Diencephalon (tissue), 1 donor: Measurements from ENCODE around the gene FCGR2B. TPM values are rescaled to one million over a fixed set of nuclear protein-coding genes. Genes with fewer than 3 reads are reported as not detected.

Experiments
- small RNA-seq: library from RNA; depleted of rRNA; stranded (forward); fragments of <200 nt; gene quantifications from one replicate; pipeline ENCODE3, GENCODE V24; 2014
- total RNA-seq: library from RNA; depleted of rRNA; stranded (reverse); fragments of >200 nt; gene quantifications from one replicate; pipeline ENCODE4 v1.2.3, GENCODE V29; 2014

Gene FCGR2B
- total RNA-seq = 0.46 TPM

DNA sequence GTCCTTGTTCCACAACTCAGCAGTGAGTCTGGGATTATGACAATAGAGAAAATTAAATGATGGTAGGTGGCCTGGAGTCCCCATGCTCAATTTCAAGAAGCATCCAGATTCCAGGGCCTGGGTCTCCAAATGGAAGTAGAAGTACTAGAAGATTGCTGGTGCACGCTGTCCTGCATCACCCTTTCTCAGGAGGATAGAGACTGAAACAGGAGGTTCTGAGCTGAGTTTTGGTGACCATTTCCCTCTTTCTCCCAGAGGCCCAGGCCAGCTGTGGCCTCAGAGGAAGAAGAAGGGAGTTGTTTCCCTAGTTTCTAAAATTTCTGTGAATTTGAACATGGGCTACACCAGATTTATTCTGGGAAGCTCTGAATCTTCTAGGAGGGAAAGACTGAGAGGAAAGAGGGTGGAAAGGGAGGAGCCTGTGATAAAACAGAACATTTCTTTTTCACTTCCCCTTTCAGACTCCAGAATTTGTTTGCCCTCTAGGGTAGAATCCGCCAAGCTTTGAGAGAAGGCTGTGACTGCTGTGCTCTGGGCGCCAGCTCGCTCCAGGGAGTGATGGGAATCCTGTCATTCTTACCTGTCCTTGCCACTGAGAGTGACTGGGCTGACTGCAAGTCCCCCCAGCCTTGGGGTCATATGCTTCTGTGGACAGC, at the start of gene FCGR2B:
Gene FCGR2B, plus strand, starts transcription at position 460 of the 656 bp plus-strand sequence. Its CDS starts 99 bp downstream, at position 559.

DNA sequence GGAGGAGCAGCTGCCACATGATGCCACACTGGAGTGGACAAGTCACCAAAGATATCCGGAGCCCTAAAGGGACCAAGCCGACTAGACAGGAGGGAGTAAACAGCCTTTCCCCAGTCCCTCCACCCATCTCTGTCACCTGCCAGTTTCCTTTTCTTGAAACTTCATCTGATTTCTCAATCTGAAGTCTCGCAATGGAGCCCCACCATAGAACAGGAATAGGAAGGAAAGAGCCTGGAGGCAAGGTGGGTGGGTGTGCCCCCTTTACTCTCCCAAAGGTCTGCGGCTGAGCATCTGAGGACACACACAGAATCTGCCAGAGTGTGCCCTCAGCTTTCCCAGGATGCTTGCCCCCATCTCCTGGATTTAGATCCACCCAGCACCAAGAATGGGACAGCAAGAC, 31.9 kb upstream of the FCGR2B start, which contains the start of gene FCGR3B:
Gene FCGR3B, minus strand, starts transcription at position 101 of the 400 bp plus-strand sequence. Its CDS starts 82 bp downstream, at position 19.

DNA sequence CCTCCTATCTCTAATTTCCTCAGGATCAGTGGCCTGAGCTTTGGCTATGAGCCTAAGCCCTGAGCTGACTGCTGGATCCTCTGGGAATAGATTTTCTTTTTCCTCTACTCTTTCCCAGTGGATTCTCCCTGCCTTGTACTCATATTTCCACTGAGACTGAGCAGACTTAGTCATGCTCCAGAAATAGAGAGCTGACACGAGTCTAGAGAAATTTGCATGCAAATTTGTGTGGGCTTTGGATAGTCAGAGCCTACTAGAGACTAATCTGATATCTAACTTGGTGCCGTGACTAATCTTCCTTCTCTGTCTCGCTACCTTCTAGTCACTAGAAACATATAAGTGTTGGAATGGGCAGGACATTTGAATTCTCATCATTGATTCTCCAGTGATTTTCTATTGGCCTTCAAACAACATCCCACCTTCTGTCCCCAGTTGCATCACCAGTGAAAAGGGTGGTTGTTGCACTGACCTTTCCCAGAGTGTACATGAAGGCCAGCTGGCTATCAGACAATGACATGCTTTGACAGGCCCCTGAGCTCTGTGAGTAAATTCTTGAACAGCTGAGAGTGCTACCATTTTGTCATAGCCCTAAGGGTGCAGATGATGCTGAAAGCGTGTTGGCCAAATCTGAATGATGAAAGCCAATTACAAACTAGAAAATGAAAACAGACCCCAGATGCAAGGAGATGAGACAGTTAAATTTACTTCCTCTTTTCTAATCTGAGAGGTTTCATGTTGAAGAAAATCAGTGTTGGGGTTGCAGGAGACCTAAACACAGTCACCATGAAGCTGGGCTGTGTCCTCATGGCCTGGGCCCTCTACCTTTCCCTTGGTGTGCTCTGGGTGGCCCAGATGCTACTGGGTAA, 43.8 kb downstream of the FCGR2B start, which contains the start of gene FCRLA:
Gene FCRLA, plus strand, starts transcription at position 748 of the 866 bp plus-strand sequence. Its CDS starts 36 bp downstream, at position 784.

DNA sequence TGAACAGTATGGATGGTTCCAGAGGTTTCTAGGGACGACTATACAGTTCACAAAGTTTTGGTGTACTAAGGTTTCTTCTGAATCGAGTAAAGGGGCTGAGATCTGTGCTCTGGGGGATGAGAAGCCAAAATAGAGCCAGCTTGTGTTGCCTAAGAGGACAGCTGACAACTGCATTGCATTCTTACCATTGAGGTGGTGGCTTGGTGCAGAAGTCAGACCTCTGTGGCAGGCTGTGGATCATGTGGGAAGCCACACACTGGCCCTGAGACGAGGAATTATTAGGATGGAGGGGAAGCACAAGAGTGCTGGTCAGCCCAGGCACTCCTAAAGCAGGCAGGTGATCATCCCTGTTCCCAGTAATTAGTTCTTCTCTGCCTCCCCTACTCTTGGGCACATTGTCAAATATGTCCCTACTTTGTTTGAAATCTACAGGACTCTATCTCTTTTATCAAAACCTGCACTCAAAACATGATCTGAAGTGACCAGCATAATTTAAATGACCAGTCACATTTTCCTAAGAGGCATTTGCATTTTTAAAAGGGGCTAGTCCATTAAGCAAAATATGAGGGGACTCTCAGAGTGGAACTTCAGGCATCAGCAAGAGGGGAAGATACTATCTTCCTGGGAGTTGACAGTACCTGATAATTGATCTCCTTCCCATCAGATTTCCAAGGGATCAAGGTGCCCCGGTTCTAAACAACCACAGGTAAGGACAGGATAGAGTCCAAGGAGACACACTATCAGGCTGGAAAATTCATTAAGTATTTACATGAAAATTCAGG, 58.2 kb downstream of the FCGR2B start, which contains the start of gene FCRLB:
Gene FCRLB, plus strand, starts transcription at position 589 of the 782 bp plus-strand sequence. CDS start 1,129 bp downstream, outside the sequence.

Small RNA genes lying within 50 kb of the gene (small RNA-seq; reads per million reads assigned to genes)
- gene RF00019 = not detected

Other genes with a start within 250 kb of the FCGR2B start
- gene FCGR2A, start 157.7 kb upstream of the FCGR2B start, total RNA-seq = 15.5 TPM
- 1.2 TPM for gene HSPA6, start 138.6 kb upstream of the FCGR2B start, total RNA-seq
- gene FCGR3A, start 113.3 kb upstream of the FCGR2B start, total RNA-seq = 11.1 TPM
- gene FCGR3B, start 32.0 kb upstream of the FCGR2B start, total RNA-seq = 1.6 TPM
- gene FCRLA, start 44.1 kb downstream of the FCGR2B start, total RNA-seq = not detected
- 1.4 TPM for gene FCRLB, start 58.4 kb downstream of the FCGR2B start, total RNA-seq
- gene DUSP12, start 86.6 kb downstream of the FCGR2B start, total RNA-seq = 46.1 TPM
- 34.8 TPM for gene ATF6, start 103.2 kb downstream of the FCGR2B start, total RNA-seq